ENCODE results near the gene HNRNPA3. TPM values are rescaled to one million over a fixed set of nuclear protein-coding genes. Genes with fewer than 3 reads are reported as not detected.

The HNRNPA3 gene
- total RNA-seq, 1 donor from 2014 or later: 304 TPM

- Mint-ChIP-seq H3K27me3 (no peaks in the 10 kb centered on the region), H3K36me3 (no peaks in the 10 kb centered on the region), H3K9me3 (no peaks in the 10 kb centered on the region), H3K4me1 (ENCODE audit: unreplicated experiment) (peaks cover 20% of the 10 kb centered on the region), H3K27ac (no peak overlapping the region), H3K4me3 (no peak overlapping the region)
- no peak for DNase-seq (ENCODE audit: extremely low spot score, unreplicated experiment)
- TF ChIP-seq CTCF (conservative IDR thresholded peaks at IDR 0.05): no peak
Measured at GRCh38 chr2:177270531-177270930, 57.9 kb downstream of the HNRNPA3 start.

DNA sequence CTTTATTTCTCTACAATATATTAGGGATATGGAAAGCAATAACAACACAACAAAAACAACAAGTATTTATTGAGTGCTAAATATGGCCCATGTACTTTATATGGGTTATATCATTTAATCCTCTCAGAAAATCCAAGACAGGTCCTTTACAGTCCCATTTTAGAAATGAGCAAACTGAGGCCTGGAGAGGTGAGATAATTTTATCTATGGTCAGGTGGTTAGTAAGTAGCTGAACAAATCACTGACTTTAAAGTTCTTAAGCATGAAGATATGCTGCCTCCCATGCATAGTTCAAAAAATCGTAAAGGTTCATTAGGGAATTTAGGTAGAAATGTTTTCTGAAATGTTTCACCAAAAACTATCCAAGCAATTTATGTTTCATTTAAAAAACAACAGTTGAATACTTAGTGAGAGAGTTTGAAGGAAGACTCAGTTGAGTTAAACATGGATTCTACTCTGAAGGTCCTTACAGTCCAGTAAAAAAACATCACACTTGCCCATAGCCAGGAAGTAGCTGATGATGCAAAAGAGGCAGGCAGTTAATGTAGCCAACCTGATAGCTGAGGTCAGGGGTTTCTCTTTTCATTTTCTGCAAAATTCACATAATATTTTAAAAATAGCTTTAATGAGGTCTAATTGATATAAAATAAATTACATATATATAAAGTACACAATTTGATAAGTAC, 59.5 kb downstream of the HNRNPA3 start:
- DNase-seq (ENCODE audit: extremely low spot score, unreplicated experiment): no peak
- Mint-ChIP-seq H3K4me1 (ENCODE audit: unreplicated experiment) (peaks cover 5% of the 10 kb centered on the region), H3K9me3 (no peaks in the 10 kb centered on the region), H3K36me3 (no peaks in the 10 kb centered on the region), H3K4me3 (no peak overlapping the region), H3K27me3 (no peaks in the 10 kb centered on the region), H3K27ac (no peak overlapping the region)
- TF ChIP-seq CTCF (conservative IDR thresholded peaks at IDR 0.05): no peak

GRCh38 chr2:177272765-177273164, 60.2 kb downstream of the HNRNPA3 start:
- no peak overlapping the region for H3K4me3 Mint-ChIP-seq
- TF ChIP-seq CTCF (conservative IDR thresholded peaks at IDR 0.05): no peak

GRCh38 chr2:177273408-177273807, 60.8 kb downstream of the HNRNPA3 start:
- Mint-ChIP-seq H3K27ac (no peak overlapping the region), H3K27me3 (no peaks in the 10 kb centered on the region), H3K4me3 (no peak overlapping the region), H3K36me3 (no peaks in the 10 kb centered on the region), H3K4me1 (ENCODE audit: unreplicated experiment) (no peaks in the 10 kb centered on the region), H3K9me3 (no peaks in the 10 kb centered on the region)
- DNase-seq (ENCODE audit: extremely low spot score, unreplicated experiment): no peak
- no peak for TF ChIP-seq CTCF (conservative IDR thresholded peaks at IDR 0.05)

More at GRCh38 chr2:177272765-177273164, 60.2 kb downstream of the HNRNPA3 start:
- no peak overlapping the region for H3K27ac Mint-ChIP-seq
- no peak for DNase-seq (ENCODE audit: extremely low spot score, unreplicated experiment)
- no peaks in the 10 kb centered on the region for H3K36me3 Mint-ChIP-seq
- H3K9me3 Mint-ChIP-seq: no peaks in the 10 kb centered on the region
- no peaks in the 10 kb centered on the region for H3K27me3 Mint-ChIP-seq
- no peaks in the 10 kb centered on the region for H3K4me1 Mint-ChIP-seq (ENCODE audit: unreplicated experiment)

Small RNAs within 50 kb of the gene (microRNA-seq; reads per million reads assigned to microRNA genes)
- not detected for gene MIR3128

Other genes with a start within 250 kb of the HNRNPA3 start
- gene NFE2L2, start 51.9 kb downstream of the HNRNPA3 start, total RNA-seq (ENCODE audit: low replicate concordance): 74.7 and 95.0 TPM in 2 replicates
- 32.8 and 52.1 TPM in 2 replicates for gene AGPS, start 180.0 kb downstream of the HNRNPA3 start, total RNA-seq (ENCODE audit: low replicate concordance)